GM12872 (cell line): ENCODE results near the gene BCL7C.

Experiments
- TF ChIP-seq, protein P1 (sequence below): IDR thresholded peaks from 3 replicates; pipeline ENCODE4 v1.5.1; 2011; ENCODE audit warnings: low read depth, mild to moderate bottlenecking, low read length, moderate library complexity; ENCODE audit not compliant: insufficient read depth

BCL7C gene

DNA sequence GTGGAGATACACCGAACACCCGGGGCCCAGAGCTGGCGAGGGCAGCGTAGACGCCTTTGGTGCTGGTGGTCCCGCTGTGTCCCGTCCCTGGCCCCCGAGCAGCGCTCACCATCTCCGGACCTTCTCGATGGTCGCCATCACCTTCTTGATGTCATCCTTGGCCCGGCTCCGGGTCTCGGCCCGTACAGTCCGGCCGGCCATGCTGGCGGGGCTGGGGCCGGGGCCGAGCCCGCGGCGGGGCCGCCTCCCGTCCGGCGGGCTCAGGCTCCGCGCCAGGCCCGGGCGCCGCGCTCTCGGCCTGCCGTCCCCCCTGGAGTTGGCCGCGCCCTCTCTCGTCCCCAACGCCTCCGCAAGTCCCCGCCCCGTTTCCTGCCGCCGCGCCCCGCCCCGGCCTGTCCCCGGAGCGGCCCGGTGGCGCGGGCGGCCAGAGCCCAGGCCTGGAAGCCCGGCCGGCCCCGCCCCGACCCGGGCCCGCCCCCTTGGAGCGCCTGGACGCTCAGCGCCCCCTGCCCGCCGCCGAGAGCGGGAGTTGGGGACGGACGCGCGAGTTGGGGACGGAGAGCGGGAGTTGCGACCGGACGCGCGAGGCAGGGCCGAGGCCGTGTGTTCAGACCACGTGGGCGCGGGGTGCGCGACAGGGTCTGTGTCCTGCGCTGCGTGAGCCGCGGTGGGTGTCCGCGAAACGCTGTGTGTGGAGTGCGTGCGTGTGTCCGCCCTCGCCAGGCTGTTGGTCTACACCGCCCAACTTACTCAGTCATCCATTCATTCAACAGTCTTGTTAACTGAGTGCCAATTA is at the start of gene BCL7C:
Gene BCL7C, minus strand, starts transcription at position 334 of the 796 bp plus-strand sequence. Its CDS starts 133 bp downstream, at position 201.
- TF ChIP-seq, protein P1, sequence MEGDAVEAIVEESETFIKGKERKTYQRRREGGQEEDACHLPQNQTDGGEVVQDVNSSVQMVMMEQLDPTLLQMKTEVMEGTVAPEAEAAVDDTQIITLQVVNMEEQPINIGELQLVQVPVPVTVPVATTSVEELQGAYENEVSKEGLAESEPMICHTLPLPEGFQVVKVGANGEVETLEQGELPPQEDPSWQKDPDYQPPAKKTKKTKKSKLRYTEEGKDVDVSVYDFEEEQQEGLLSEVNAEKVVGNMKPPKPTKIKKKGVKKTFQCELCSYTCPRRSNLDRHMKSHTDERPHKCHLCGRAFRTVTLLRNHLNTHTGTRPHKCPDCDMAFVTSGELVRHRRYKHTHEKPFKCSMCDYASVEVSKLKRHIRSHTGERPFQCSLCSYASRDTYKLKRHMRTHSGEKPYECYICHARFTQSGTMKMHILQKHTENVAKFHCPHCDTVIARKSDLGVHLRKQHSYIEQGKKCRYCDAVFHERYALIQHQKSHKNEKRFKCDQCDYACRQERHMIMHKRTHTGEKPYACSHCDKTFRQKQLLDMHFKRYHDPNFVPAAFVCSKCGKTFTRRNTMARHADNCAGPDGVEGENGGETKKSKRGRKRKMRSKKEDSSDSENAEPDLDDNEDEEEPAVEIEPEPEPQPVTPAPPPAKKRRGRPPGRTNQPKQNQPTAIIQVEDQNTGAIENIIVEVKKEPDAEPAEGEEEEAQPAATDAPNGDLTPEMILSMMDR, result peak; percentile 36; the same call in 1 of the 3 replicates

- TF ChIP-seq, protein P1, result no peak
Observed at GRCh38 chr16:30942426-30942806, 48.5 kb upstream of the BCL7C start.

DNA sequence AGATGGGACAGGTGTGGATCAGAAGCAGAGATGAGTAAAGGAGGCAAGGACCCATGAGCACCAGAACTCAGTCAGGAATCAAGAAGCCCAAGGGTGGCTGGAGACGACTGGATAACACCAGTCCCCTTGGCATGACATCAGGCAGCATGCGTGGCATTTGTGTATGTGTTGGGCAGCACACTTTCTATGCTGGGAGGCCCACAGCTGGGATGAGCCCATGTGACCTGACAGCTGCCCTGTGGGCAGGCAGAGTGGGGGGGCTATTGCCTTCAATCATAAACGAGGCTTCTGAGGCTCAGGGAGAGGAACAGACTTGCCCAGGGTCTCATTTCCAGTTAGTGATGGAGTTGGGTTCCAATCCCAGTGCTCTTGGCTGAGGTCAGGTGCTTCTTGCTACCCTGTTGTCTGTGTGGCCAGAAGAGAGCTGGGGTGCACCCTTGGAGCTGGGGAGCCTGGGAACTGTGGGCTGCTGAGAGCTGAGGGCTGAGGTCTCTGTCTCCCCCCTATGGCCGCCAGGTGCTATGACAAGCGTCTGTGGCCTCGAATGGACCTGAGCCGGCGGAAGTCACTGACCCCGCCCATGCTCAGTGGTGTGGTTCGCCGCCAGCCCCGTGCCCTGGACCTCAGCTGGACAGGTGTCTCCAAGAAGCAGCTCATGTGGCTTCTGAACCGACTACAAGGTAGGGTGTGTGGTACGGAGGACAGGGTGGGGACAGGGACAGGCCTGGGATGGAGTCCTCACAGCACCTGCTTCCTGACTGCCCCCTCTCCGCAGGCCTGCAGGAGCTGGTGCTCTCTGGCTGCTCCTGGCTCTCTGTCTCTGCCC is 47.9 kb upstream of the BCL7C start:
- TF ChIP-seq, protein P1, result peak; percentile 99

- TF ChIP-seq, protein P1, result no peak
Observed at GRCh38 chr16:30937692-30938091, 43.8 kb upstream of the BCL7C start.

DNA sequence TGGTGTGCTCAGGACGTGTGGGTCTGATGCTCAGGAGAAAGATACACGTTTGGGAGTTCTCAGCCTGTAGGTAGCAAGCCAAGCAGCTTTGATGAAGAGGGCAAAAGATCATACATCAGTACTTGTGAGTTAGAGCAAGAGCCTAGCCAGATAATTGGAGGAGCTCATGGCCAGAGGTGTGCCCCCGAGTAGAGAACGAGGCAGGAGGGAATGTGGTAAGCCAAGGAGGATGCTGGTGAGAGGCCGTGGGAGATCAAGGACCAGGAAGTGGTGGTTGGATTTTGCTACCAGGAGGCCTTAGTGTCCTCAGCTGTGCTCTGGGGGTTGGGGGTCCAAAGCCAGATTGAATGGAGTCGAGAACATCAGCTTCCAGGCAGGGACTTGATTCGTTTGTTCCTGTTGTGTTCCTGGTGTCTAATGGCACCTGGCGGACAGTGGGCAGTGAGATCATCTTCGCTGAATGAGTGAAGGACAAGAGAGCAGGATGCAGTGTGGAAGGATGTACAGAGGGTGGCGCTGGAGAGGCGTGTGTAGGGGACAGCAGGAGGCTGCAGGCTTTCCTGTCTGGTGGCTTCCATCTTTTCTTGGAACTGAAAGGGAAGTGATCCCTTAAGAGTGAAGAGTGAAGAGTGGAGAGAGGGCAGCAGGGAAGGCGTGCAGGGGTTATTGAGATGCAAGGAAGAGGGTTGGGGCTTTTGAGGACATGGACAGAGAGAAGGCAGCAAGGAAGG is 41.1 kb upstream of the BCL7C start:
- TF ChIP-seq, protein P1, result peak; percentile 75

DNA sequence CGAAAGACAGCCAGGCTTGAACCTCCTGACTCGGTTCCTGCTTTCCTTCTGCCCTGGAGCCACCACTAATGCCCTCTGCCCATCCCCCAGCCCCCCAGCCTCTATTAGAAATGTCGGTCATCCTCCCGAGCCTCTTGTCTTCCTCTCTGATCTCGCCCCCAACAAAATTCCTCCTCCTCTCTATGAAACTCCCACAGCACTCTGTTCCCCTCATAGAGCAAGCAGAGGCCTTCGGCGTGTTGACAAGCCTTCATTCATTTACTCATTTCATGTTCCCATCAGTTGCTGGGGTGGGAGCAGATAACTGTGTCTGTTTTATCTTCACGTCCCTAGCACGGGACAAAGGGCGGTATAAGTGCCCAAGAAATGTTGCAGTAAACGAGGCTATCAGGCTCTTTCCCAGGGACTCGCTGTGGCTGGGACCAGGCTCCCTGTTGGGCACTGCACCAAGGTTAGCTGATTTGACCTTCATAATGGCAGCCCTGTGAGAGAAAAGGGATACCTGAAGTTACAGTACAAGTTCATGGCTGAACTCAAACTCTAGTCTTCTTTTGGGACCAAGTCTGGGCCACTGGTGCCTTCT is 37.3 kb upstream of the BCL7C start:
- TF ChIP-seq, protein P1, result no peak
